T-helper 1 cell treated with Interleukin-12 subunit alpha and Interleukin-12 subunit beta and Interleukin-4 antibody, amounts not matched to agents 30 μg/mL and 1 μg/mL, for 36 hours (primary cell): Measurements from ENCODE around the gene DDHD1.
A peak's percentile ranks its signal among the peaks of the same experiment; 100 is the strongest.
"Not testable (repeated sequence)": the region's sequence is repeated elsewhere in the genome, so short reads cannot be mapped to it uniquely, and the experiment has no call there.

Experiments
- H3K27ac Mint-ChIP-seq: one replicate; pipeline ENCODE4 v1.8.0; 2021; ENCODE audit warnings: mild to moderate bottlenecking, mixed read lengths
- H3K27me3 Mint-ChIP-seq: one replicate; pipeline ENCODE4 v1.8.0; 2021; ENCODE audit warnings: low read depth, mixed read lengths
- H3K36me3 Mint-ChIP-seq: one replicate; pipeline ENCODE4 v1.8.0; 2021; ENCODE audit warnings: low read depth, mixed read lengths
- H3K4me1 Mint-ChIP-seq: one replicate; pipeline ENCODE4 v1.8.0; 2021; ENCODE audit warnings: low read depth, mixed read lengths
- H3K4me3 Mint-ChIP-seq: one replicate; pipeline ENCODE4 v1.8.0; 2021; ENCODE audit warnings: mild to moderate bottlenecking, moderate library complexity, mixed read lengths
- H3K9me3 Mint-ChIP-seq: one replicate; pipeline ENCODE4 v1.8.0; 2021; ENCODE audit warnings: mixed read lengths

The DDHD1 gene

DNA sequence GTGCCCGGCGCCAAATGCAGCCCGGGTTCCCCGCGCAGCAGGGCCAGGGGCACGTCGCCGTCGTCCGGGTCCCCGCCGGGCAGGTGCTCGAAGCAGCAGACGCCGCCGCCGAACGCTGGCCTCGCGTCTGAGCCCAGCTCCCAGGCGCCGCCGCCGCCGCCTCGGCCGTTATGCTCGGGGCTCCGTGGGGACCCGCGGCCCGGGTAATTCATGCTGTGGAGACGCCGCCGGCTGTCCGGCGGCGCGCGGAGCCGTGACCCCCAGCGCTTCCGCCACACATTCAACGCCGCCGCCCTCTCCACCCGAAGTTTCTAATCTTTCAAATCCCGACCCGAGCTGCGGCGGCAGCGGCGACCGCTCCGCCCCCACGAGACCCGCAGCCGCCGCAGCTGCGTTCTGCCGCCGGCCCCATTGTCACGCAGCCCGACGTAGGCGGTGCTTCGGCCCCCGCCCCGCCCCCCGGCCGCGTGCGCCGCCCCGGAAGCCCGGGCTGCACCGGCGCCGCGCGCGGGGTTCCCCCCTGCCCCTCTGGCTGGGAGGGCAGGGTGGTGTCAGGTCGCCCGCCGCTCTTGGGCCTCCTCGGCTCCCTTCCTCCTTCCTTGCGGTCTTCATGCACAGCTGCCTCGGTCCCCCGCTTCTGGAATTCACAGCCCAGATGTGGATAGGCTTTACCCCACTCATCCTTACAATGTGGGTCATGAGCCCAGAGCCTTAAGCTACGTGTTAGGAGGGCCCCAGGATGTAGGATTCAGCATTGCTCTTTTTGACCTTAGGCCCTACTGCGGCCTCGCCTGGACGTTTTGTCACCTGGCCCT lies at the start of gene DDHD1:
Gene DDHD1, minus strand, starts transcription at position 437 of the 815 bp plus-strand sequence. Its CDS starts 225 bp downstream, at position 212.
- H3K27ac Mint-ChIP-seq: peak within 1 kb of the TSS; percentile 99
- H3K4me1 Mint-ChIP-seq: peaks cover 36% of the 10 kb centered on the region
- H3K27me3 Mint-ChIP-seq: no peaks in the 10 kb centered on the region
- H3K9me3 Mint-ChIP-seq: no peaks in the 10 kb centered on the region
- H3K36me3 Mint-ChIP-seq: peaks cover 27% of the 10 kb centered on the region
- H3K4me3 Mint-ChIP-seq: peak within 1 kb of the TSS; percentile 100

DNA sequence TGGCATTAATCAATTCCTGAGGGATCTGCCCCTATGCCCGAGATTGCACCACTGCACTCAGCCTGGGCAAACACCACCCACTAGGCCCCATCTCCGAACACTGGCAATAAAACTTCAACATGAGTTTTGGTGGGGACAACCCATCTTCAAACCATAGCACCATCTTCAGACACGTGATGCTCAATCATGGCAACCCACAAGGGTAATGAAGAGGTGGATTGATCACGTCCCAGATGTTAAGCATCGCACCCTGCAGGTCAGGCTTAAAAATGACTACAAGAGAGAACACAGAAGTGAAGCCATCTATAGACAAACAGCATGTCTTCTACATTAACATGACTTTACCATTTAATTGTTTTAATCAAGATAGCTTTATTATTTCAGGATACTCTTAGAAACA lies 42.8 kb upstream of the DDHD1 start:
- no peak overlapping the region for H3K4me3 Mint-ChIP-seq
- H3K27ac Mint-ChIP-seq: no peak overlapping the region
- H3K9me3 Mint-ChIP-seq: peaks cover 22% of the 10 kb centered on the region
- no peaks in the 10 kb centered on the region for H3K27me3 Mint-ChIP-seq
- peaks cover 3% of the 10 kb centered on the region for H3K4me1 Mint-ChIP-seq
- H3K36me3 Mint-ChIP-seq: peaks cover 6% of the 10 kb centered on the region

DNA sequence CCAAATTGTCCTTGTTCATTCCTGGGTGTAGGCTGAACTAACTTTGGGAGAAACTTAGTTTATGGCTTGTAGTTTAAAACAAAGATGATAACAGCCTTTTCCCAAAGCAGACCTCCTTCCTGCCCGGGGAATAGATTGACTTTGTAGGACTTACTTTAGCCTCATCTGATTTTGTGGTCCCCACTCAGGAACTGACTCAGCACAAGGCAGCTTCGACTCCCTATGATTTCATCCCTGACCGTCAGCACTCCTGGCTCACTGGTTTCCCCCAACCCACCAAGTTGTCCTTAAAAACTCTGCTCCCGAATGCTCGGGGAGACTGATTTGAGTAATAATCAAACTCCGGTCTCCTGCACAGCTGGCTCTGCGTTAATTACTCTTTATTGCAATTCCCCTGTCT lies 40.1 kb upstream of the DDHD1 start:
- Mint-ChIP-seq H3K9me3 (peaks cover 9% of the 10 kb centered on the region), H3K4me3 (no peak overlapping the region), H3K4me1 (peaks cover 4% of the 10 kb centered on the region), H3K27ac (no peak overlapping the region), H3K27me3 (no peaks in the 10 kb centered on the region), H3K36me3 (peaks cover 2% of the 10 kb centered on the region)

DNA sequence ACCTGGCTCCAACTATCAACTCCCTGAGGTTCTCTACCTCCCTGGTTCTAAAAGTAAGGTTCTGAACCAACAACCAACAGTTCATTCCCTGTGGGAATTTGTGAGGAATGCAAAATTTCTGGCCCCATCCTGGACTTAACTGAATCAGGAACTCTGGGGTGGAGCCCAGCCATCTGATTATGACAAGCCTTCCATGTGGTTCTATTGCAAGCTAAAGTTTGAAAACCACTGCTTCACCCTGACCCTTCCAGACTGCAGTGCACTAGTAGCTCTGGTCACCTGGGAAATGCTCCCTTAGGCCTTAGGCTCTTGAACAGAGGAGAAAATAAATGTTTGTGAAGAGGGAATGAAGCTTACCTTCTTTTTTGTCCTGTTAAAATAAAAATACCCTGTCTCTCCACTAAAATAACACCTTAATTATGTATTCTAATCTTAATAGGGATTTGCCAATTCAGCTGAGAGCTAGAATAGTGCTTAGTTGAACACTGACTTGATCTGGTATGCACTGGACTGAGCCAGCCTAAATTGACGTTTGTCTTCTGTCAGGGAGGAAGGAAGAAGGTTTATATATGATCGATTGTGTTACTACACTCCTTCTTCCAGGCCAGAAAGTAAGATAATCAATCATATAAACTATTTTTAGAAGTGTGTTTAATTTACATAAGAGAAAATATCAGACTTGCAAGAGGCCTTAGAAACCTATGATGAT lies 39.1 kb upstream of the DDHD1 start:
- Mint-ChIP-seq H3K4me1 (peaks cover 4% of the 10 kb centered on the region), H3K4me3 (no peak overlapping the region), H3K9me3 (peaks cover under 1% of the 10 kb centered on the region), H3K27ac (no peak overlapping the region), H3K36me3 (no peaks in the 10 kb centered on the region), H3K27me3 (no peaks in the 10 kb centered on the region)

DNA sequence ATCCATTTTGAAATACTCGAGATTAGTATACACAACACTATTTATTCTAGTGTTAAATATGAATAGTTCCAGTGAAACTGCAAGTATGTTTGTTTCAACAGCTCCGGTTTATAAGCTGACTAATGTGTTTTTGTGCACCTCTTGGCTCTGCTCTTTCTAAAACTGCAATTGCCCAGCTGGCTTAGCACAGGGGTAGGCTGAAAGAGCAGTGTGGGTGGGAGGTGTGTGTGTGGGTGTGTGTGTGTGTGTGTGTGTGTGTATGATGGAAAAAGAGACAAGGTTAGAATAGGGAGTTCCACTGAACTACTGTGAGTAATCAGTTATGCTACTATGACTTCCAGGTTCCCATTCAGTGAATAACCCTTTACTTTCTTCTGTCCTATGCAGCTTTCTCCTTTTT lies 37.8 kb upstream of the DDHD1 start:
- H3K27me3 Mint-ChIP-seq: no peaks in the 10 kb centered on the region
- no peaks in the 10 kb centered on the region for H3K36me3 Mint-ChIP-seq
- H3K4me3 Mint-ChIP-seq: no peak overlapping the region
- H3K27ac Mint-ChIP-seq: peak overlapping the region; percentile 65
- peaks cover 4% of the 10 kb centered on the region for H3K4me1 Mint-ChIP-seq
- no peaks in the 10 kb centered on the region for H3K9me3 Mint-ChIP-seq

DNA sequence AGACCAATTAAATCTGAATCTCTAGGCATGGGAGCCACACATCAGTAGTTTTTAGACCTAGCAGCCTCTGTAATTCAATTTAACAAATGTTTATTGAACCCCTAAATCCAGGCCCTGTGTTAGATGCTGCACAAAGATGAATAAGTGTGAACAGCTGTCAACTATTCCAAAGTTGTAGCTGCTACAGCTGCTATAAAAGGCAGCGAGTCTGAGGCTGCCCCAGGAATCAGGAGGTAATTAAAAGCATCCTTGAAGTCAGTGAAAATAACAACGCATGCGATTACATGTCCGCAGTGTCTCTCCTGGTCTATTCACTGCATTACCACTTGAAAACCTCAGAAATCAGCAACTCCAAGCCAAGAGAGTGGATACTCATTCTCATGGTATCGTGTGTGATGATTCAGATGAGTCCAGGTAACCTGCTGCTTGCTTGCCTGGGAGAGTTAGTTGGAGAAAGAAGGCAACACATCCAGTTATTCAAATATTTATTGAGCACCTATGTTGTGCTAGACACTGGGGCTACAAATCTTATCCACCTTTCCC lies 34.9 kb upstream of the DDHD1 start:
- H3K27me3 Mint-ChIP-seq: no peaks in the 10 kb centered on the region
- H3K4me1 Mint-ChIP-seq: peaks cover 11% of the 10 kb centered on the region
- H3K9me3 Mint-ChIP-seq: no peaks in the 10 kb centered on the region
- no peak overlapping the region for H3K4me3 Mint-ChIP-seq
- no peak overlapping the region for H3K27ac Mint-ChIP-seq
- no peaks in the 10 kb centered on the region for H3K36me3 Mint-ChIP-seq

DNA sequence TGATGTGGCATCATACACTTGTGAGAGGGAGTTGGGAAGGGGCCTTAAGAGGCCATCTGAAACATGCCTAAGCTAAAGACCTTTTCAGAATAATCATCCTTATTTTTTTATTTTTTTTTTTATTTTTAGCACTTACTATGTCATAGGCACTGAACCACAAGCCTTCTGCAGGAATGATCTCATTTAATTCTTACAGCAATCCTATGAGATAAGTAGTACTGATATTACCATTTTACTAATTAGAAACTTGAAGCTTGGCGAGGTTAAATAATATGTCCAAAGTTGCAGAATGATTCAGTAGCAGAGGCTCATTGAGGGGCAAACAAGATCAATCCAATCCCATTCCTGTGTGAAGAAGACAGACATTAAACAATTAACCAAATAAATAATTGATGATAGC lies 33.4 kb upstream of the DDHD1 start:
- no peak overlapping the region for H3K4me3 Mint-ChIP-seq
- no peaks in the 10 kb centered on the region for H3K9me3 Mint-ChIP-seq
- H3K27me3 Mint-ChIP-seq: peaks cover under 1% of the 10 kb centered on the region
- H3K4me1 Mint-ChIP-seq: peaks cover 17% of the 10 kb centered on the region
- no peak overlapping the region for H3K27ac Mint-ChIP-seq
- peaks cover under 1% of the 10 kb centered on the region for H3K36me3 Mint-ChIP-seq

DNA sequence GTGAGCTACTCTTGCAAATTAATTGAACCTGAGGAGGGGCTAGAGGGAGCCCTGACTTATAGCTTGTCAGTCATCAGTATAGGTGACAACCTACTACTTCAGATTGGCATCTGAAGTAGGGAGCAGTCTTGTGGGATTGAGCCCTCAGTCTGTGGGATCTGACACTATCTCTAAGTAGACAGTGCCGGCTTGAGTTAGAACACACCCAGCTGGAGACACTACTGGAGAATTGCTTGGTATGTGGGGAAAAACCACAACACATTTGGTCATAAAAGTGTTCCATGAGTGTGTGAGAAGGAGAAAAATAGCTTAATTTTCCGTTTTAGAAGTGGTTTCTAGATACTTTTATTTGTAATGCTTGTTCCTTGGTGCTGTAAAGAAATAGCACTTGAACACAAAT lies 30.5 kb upstream of the DDHD1 start:
- H3K4me1 Mint-ChIP-seq: peaks cover 29% of the 10 kb centered on the region
- H3K9me3 Mint-ChIP-seq: no peaks in the 10 kb centered on the region
- H3K27me3 Mint-ChIP-seq: peaks cover 3% of the 10 kb centered on the region
- no peak overlapping the region for H3K27ac Mint-ChIP-seq
- peaks cover 3% of the 10 kb centered on the region for H3K36me3 Mint-ChIP-seq
- no peak overlapping the region for H3K4me3 Mint-ChIP-seq

DNA sequence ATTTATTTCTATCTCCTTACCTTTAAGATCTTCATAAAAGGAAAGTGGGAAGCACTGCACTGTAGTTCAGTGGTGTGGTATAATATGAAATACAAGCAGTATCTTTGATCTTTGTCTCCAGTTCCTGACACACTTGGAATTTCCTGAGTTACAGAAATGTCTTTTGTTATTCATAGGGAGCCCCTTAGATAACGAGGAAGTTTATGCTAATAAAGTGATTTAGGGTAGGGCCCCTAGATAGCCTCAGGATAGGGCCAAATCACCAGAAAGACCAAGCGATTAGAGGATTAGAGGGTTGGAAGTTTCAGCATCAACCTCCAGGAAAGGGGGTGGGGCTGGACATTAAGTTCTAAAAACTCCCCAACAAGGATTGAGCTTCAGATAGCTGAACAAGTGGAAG lies 29.9 kb upstream of the DDHD1 start:
- peaks cover 3% of the 10 kb centered on the region for H3K36me3 Mint-ChIP-seq
- H3K4me3 Mint-ChIP-seq: no peak overlapping the region
- peaks cover 29% of the 10 kb centered on the region for H3K4me1 Mint-ChIP-seq
- H3K9me3 Mint-ChIP-seq: no peaks in the 10 kb centered on the region
- H3K27ac Mint-ChIP-seq: no peak overlapping the region
- peaks cover 6% of the 10 kb centered on the region for H3K27me3 Mint-ChIP-seq

DNA sequence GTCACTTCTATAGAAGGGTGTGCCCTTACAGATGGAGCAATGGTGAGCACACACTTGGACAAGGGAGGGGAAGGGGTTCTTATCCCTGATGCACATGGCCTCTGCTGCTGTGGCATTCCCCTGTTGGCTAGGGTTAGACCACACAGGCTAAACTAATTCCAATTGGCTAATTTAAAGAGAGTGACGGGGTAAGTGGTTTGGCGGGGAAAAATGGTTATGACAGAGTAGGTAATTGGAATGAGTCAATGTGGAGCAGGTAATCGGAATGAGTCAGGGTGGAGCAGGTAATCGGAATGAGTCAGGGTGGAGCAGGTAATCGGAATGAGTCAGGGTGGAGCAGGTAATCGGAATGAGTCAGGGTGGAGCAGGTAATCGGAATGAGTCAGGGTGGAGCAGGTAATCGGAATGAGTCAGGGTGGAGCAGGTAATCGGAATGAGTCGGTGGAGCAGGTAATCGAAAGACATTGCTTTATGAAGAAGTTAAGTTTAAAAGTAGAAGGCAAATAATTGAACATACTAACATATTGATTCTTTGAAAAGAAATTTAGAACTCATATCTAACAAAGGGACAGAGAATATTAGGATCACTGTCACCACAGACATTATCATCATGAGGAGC lies 28.4 kb upstream of the DDHD1 start:
- H3K4me3 Mint-ChIP-seq: peak overlapping the region; percentile 57

DNA sequence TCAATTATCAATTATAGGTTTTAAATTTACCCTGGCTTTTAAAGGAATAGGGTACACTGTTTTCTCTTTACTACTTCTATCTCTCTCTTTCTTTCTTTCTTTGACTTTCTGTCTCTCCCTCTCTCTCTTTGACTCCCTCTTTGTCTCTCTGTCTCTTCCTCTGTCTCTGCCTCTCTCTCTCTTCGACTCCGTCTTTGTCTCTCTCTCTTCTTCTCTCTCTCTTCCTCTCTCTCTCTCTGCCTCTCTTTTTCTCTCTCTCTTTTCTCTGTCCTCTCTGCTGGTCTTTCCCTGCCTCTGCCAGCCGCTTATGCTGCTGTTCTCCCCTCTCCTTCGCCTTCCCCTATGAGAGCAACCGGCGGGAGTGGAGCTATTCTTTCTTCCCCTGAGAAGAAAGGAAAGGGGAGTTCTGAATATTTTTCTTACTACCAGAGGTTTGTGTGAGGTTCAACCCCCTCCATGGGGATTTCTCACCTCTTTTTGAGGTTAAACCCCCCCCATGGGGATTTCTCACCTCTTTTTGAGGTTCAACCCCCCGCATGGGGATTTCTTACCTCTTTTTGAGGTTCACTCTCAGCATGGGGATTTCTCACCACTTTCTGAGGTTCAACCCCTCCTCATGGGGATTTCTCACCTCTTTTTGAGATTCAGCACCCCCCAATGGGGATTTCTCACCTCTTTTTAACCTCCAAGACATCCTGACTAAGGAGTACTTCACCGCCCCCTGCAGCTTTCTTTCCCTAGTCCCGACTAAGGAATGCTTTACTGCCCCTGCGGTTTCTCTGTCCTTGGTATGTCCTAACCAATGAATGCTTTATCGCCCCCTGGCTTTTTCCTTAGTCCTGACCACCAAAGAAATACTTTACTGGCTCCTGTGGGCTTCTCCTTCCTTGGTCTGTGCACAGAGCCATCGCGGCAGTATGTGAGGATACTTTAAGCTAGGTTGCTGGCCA lies 27.4 kb upstream of the DDHD1 start:
- Mint-ChIP-seq H3K36me3 (peaks cover 3% of the 10 kb centered on the region), H3K4me3 (peak overlapping the region; percentile 35), H3K4me1 (peaks cover 31% of the 10 kb centered on the region), H3K27me3 (peaks cover 13% of the 10 kb centered on the region), H3K27ac (peak overlapping the region; percentile 46), H3K9me3 (no peaks in the 10 kb centered on the region)

More for the DNA sequence above, 28.4 kb upstream of the DDHD1 start:
- Mint-ChIP-seq H3K4me1 (peaks cover 31% of the 10 kb centered on the region), H3K27ac (peak overlapping the region; percentile 42), H3K27me3 (peaks cover 13% of the 10 kb centered on the region)
- not testable (repeated sequence) for H3K36me3 Mint-ChIP-seq, H3K9me3 Mint-ChIP-seq

DNA sequence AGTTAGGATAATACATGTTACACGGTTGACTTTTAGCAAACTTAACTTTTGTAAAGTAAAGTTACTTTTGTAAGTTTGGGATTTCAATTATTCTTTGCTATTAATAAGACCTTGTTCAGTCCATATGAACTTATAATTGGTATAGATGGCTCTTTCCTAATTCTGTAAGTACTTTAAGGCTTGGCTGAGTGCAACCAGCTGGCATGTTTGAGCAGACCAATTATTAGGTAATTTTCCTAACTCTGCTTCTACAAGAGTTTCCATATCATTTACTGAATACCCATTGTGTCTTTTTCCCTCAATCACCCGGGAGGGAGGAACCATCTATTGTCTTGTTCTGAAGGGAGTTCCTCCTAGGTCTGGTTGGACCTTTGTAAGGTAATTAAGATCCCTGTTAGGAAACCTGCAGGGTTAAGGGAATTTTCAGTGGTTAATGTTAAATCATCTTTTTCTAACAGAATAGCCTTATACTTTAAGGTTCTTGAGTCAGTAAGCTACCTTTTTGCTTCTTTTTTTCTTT lies 26.4 kb upstream of the DDHD1 start:
- not testable (repeated sequence) for H3K36me3 Mint-ChIP-seq, H3K4me3 Mint-ChIP-seq, H3K9me3 Mint-ChIP-seq, H3K27ac Mint-ChIP-seq
- Mint-ChIP-seq H3K4me1 (peaks cover 31% of the 10 kb centered on the region), H3K27me3 (peaks cover 13% of the 10 kb centered on the region)

DNA sequence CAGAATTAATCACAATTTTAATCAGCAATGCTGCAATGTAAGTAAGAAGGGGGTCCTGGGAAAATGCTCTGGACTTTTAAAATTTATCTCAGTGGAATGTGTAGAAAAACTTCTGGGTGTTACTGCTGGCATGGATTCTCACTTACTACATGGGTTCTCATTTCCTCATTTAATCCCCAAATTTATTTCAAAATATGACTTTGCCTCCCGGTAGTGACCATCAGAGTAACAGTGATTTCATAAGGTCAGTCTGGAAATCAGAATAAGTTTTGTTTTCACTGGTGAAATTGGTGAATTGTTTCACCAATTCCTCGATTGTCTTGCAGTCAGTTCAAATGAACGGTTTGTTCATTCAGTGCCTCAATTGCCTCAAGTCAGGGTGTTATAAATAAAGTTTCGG lies 22.3 kb upstream of the DDHD1 start:
- no peak overlapping the region for H3K27ac Mint-ChIP-seq
- no peaks in the 10 kb centered on the region for H3K9me3 Mint-ChIP-seq
- peaks cover 11% of the 10 kb centered on the region for H3K4me1 Mint-ChIP-seq
- H3K36me3 Mint-ChIP-seq: peaks cover 2% of the 10 kb centered on the region
- no peak overlapping the region for H3K4me3 Mint-ChIP-seq
- H3K27me3 Mint-ChIP-seq: peaks cover 10% of the 10 kb centered on the region
